ENCODE results near the gene TRIM34.

- TF ChIP-seq CTCF (IDR thresholded peaks at IDR 0.05) (no peak), EP300 (IDR thresholded peaks at IDR 0.05; ENCODE audit: borderline replicate concordance in 1 of 2, low read depth in 1 of 2, low read length in 1 of 2) (no peak), RAD21 (IDR thresholded peaks at IDR 0.05; ENCODE audit: low read length) (no peak), SMC3 (IDR thresholded peaks at IDR 0.05; ENCODE audit: low read depth, low read length) (no peak), REST (IDR thresholded peaks at IDR 0.05; ENCODE audit: low read depth, low read length) (no peak), FOXJ3 (CRISPR knock-in tag; IDR thresholded peaks at IDR 0.05) (no peak), TCF12 (IDR thresholded peaks at IDR 0.05) (no peak)
These were observed 15.2 kb downstream of the TRIM34 start for GRCh38 chr11:5639953-5640352.
